PC-9 (cell line): ENCODE data around the gene ELK4. TPM values are rescaled to one million over a fixed set of nuclear protein-coding genes. Genes with fewer than 3 reads are reported as not detected.

Source experiments
- BruUV-seq: library from RNA; stranded (reverse); fragments of 400-500 nt; replicated peaks from 2 replicates; lab custom pipeline; 2021; lab: Mats Ljungman, UMichigan
- CTCF ChIA-PET: fragments of 300-600 bp; sonication (Branson Sonifier 250); formaldehyde crosslinking; loops from one replicate; lab custom pipeline; 2022; ENCODE audit warnings: antibody characterized with exemption; lab: Charles Lee
- POLR2A ChIA-PET: fragments of 300-600 bp; sonication (Branson Sonifier 250); formaldehyde crosslinking; loops from one replicate; lab custom pipeline; 2022; ENCODE audit warnings: antibody characterized with exemption; ENCODE audit not compliant: unreplicated experiment; lab: Charles Lee
- DNase-seq, 2 experiments: peaks; one replicate each; pipeline versions ENCODE4 v3.0.0 to v3.0.0-alpha.2; 2015 to 2022; ENCODE audit warnings: mixed read lengths in 1 of 2
- H2AFZ ChIP-seq: fragments of 200-600 bp; sonication (generic); 2 replicates; pipeline ENCODE4 v1.8.1; 2017; ENCODE audit warnings: antibody characterized with exemption
- H3F3A ChIP-seq: fragments of 200-600 bp; sonication (generic); 2 replicates; pipeline ENCODE4 v1.8.1; 2017; ENCODE audit warnings: antibody characterized with exemption, mild to moderate bottlenecking, low read depth; ENCODE audit not compliant: insufficient read depth
- H3K27ac ChIP-seq: fragments of 200-600 bp; sonication (generic); 2 replicates; pipeline ENCODE4 v1.6.1; 2016; ENCODE audit warnings: mixed run types
- H3K27me3 ChIP-seq: fragments of 200-600 bp; sonication (generic); 2 replicates; pipeline ENCODE4 v1.6.1; 2016; ENCODE audit warnings: low read depth, mixed run types; ENCODE audit not compliant: insufficient read depth
- H3K36me3 ChIP-seq: fragments of 200-600 bp; sonication (generic); 2 replicates; pipeline ENCODE4 v1.6.1; 2016; ENCODE audit warnings: low read depth, mixed run types
- H3K4me1 ChIP-seq: fragments of 200-600 bp; sonication (generic); replicated peaks from 2 replicates; pipeline ENCODE4 v1.6.1; 2016; ENCODE audit warnings: mixed run types; ENCODE audit not compliant: insufficient read depth
- H3K4me2 ChIP-seq: fragments of 200-600 bp; sonication (generic); 2 replicates; pipeline ENCODE4 v1.6.1; 2017; ENCODE audit warnings: mixed run types
- H3K4me3 ChIP-seq: fragments of 200-600 bp; sonication (generic); 2 replicates; pipeline ENCODE4 v1.6.1; 2016; ENCODE audit warnings: mixed run types
- H3K79me2 ChIP-seq: fragments of 200-600 bp; sonication (generic); 2 replicates; pipeline ENCODE4 v1.6.1; 2017; ENCODE audit warnings: low read depth, mixed run types
- H3K9me2 ChIP-seq: fragments of 200-600 bp; sonication (generic); 2 replicates; pipeline ENCODE4 v1.8.1; 2017; ENCODE audit warnings: mild to moderate bottlenecking; ENCODE audit not compliant: insufficient read depth
- H3K9me3 ChIP-seq: fragments of 200-600 bp; sonication (generic); 2 replicates; pipeline ENCODE4 v1.8.1; 2016; ENCODE audit warnings: low read depth; ENCODE audit not compliant: insufficient read depth
- H4K20me1 ChIP-seq: fragments of 200-600 bp; sonication (generic); 2 replicates; pipeline ENCODE4 v1.8.1; 2017; ENCODE audit not compliant: insufficient read depth
- EZH2 ChIP-seq: fragments of 200-600 bp; sonication (generic); IDR thresholded peaks from 2 replicates; pipeline ENCODE4 v1.8.0; 2017; ENCODE audit warnings: antibody characterized with exemption, low read depth
- intact Hi-C: fragments of 100-400 bp; cut with micrococcal nuclease; formaldehyde crosslinking; loops from one replicate; pipeline ENCODE4 v1.10.0; 2022; ENCODE audit not compliant: unreplicated experiment
- total RNA-seq: library from RNA; stranded (reverse); gene quantifications from 2 replicates; pipeline ENCODE4 v1.2.3, GENCODE V29; 2021
- TF ChIP-seq, protein P1 (sequence below): fragments of 200-600 bp; sonication (generic); conservative IDR thresholded peaks from 2 replicates; pipeline ENCODE4 v1.6.1; 2017; ENCODE audit warnings: mixed run types, antibody characterized with exemption, mild to moderate bottlenecking, moderate library complexity

The ELK4 gene
- total RNA-seq, 1 experiment from 2014 or later: 48.1 TPM

GRCh38 chr1:205670150-205670446, 38.3 kb upstream of the ELK4 start:
- Histone ChIP-seq H4K20me1 (no peaks in the 10 kb centered on the region), H2AFZ (no peak overlapping the region), H3K4me1 (peaks cover 87% of the 10 kb centered on the region), H3K79me2 (peaks cover 84% of the 10 kb centered on the region), H3K9me2 (no peaks in the 10 kb centered on the region), H3K4me3 (no peak overlapping the region), H3K36me3 (no peaks in the 10 kb centered on the region; the same call in 1 of the 2 replicates), H3K4me2 (peak overlapping the region; percentile 72), H3K27me3 (no peaks in the 10 kb centered on the region), H3K9me3 (no peaks in the 10 kb centered on the region), H3F3A (peaks cover 68% of the 10 kb centered on the region), H3K27ac (no peak overlapping the region; the same call in 1 of the 2 replicates)
- intact Hi-C loops: no loop called here
- ChIA-PET POLR2A (no interaction called here), CTCF (no interaction called here)
- TF ChIP-seq EZH2: no peak
- TF ChIP-seq, protein P1, sequence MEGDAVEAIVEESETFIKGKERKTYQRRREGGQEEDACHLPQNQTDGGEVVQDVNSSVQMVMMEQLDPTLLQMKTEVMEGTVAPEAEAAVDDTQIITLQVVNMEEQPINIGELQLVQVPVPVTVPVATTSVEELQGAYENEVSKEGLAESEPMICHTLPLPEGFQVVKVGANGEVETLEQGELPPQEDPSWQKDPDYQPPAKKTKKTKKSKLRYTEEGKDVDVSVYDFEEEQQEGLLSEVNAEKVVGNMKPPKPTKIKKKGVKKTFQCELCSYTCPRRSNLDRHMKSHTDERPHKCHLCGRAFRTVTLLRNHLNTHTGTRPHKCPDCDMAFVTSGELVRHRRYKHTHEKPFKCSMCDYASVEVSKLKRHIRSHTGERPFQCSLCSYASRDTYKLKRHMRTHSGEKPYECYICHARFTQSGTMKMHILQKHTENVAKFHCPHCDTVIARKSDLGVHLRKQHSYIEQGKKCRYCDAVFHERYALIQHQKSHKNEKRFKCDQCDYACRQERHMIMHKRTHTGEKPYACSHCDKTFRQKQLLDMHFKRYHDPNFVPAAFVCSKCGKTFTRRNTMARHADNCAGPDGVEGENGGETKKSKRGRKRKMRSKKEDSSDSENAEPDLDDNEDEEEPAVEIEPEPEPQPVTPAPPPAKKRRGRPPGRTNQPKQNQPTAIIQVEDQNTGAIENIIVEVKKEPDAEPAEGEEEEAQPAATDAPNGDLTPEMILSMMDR: no peak
- DNase-seq: no peak
- no TSS peak for BruUV-seq

- intact Hi-C loops: no loop called here
- ChIA-PET CTCF (no interaction called here), POLR2A (no interaction called here)
- peak overlapping the region; percentile 45 for H3K27ac ChIP-seq
- H3F3A ChIP-seq: peaks cover 74% of the 10 kb centered on the region
- H2AFZ ChIP-seq: no peak overlapping the region
- DNase-seq: no peak
- peak overlapping the region; percentile 72 for H3K4me2 ChIP-seq
- H3K4me1 ChIP-seq: peaks cover 93% of the 10 kb centered on the region
- no peaks in the 10 kb centered on the region for H4K20me1 ChIP-seq
- H3K9me2 ChIP-seq: no peaks in the 10 kb centered on the region
- TF ChIP-seq, protein P1: no peak
- no peak for TF ChIP-seq EZH2
- no peaks in the 10 kb centered on the region for H3K9me3 ChIP-seq
- BruUV-seq: no TSS peak
- no peak overlapping the region; the same call in 1 of the 2 replicates for H3K4me3 ChIP-seq
- H3K79me2 ChIP-seq: peaks cover 79% of the 10 kb centered on the region
- H3K36me3 ChIP-seq: no peaks in the 10 kb centered on the region; the same call in 1 of the 2 replicates
- no peaks in the 10 kb centered on the region for H3K27me3 ChIP-seq
These were observed 37.7 kb upstream of the ELK4 start for GRCh38 chr1:205669341-205670149.

- no peaks in the 10 kb centered on the region for H3K9me3 ChIP-seq
- H3K36me3 ChIP-seq: peaks cover 2% of the 10 kb centered on the region; the same call in 1 of the 2 replicates
- peaks cover 70% of the 10 kb centered on the region for H3F3A ChIP-seq
- no peak overlapping the region for H2AFZ ChIP-seq
- DNase-seq: no peak
- H3K27me3 ChIP-seq: no peaks in the 10 kb centered on the region
- no peaks in the 10 kb centered on the region for H3K9me2 ChIP-seq
- peak overlapping the region; percentile 72 for H3K4me2 ChIP-seq
- BruUV-seq: no TSS peak
- intact Hi-C loops: no loop called here
- H3K4me1 ChIP-seq: peaks cover 98% of the 10 kb centered on the region
- POLR2A ChIA-PET: no interaction called here
- no peaks in the 10 kb centered on the region for H4K20me1 ChIP-seq
- CTCF ChIA-PET: no interaction called here
- TF ChIP-seq, protein P1: no peak
- no peak for TF ChIP-seq EZH2
- peak overlapping the region; percentile 45 for H3K27ac ChIP-seq
- H3K4me3 ChIP-seq: no peak overlapping the region; the same call in 1 of the 2 replicates
- H3K79me2 ChIP-seq: peaks cover 80% of the 10 kb centered on the region
These were observed 37.1 kb upstream of the ELK4 start for GRCh38 chr1:205668951-205669340.
